Activated CD4-positive, alpha-beta memory T cell treated with anti-CD3 and anti-CD28 coated beads, Interleukin-2, amount 10 ng/mL, durations not matched to agents 7 days and 5 days (primary cell): ENCODE measurements around the gene TRAPPC12. TPM values are rescaled to one million over a fixed set of nuclear protein-coding genes. Genes with fewer than 3 reads are reported as not detected.
"Not testable (repeated sequence)": the region's sequence is repeated elsewhere in the genome, so short reads cannot be mapped to it uniquely, and the experiment has no call there.

Source experiments
- CTCF ChIA-PET: fragments of 350-600 bp; sonication (Branson Sonifier 250); formaldehyde crosslinking; loops from one replicate; lab custom pipeline; 2021; ENCODE audit warnings: antibody characterized with exemption, inconsistent platforms; lab: Charles Lee
- POLR2A ChIA-PET: fragments of 350-600 bp; sonication (Branson Sonifier 250); formaldehyde crosslinking; loops from one replicate; lab custom pipeline; 2021; ENCODE audit warnings: antibody characterized with exemption; lab: Charles Lee
- DNase-seq: peaks from one replicate; pipeline ENCODE4 v3.0.0-alpha.2; 2020
- H3K27ac Mint-ChIP-seq: one replicate; pipeline ENCODE4 v1.8.0; 2021; ENCODE audit warnings: mild to moderate bottlenecking, mixed read lengths
- H3K27me3 Mint-ChIP-seq: one replicate; pipeline ENCODE4 v1.8.0; 2021; ENCODE audit warnings: mixed read lengths
- H3K36me3 Mint-ChIP-seq: one replicate; pipeline ENCODE4 v1.8.0; 2021; ENCODE audit warnings: low read depth, mixed read lengths
- H3K4me1 Mint-ChIP-seq: one replicate; pipeline ENCODE4 v1.8.0; 2021; ENCODE audit warnings: mixed read lengths
- H3K4me3 Mint-ChIP-seq: one replicate; pipeline ENCODE4 v1.8.0; 2021; ENCODE audit warnings: mild to moderate bottlenecking, mixed read lengths
- H3K9me3 Mint-ChIP-seq: one replicate; pipeline ENCODE4 v1.8.0; 2021; ENCODE audit warnings: mixed read lengths
- total RNA-seq, 2 experiments: library from RNA; stranded (reverse); gene quantifications; one replicate each; pipeline ENCODE4 v1.2.3, GENCODE V29; 2021

The TRAPPC12 gene
- total RNA-seq, 2 experiments from 2014 or later = 74.5 to 75.6 TPM

DNA sequence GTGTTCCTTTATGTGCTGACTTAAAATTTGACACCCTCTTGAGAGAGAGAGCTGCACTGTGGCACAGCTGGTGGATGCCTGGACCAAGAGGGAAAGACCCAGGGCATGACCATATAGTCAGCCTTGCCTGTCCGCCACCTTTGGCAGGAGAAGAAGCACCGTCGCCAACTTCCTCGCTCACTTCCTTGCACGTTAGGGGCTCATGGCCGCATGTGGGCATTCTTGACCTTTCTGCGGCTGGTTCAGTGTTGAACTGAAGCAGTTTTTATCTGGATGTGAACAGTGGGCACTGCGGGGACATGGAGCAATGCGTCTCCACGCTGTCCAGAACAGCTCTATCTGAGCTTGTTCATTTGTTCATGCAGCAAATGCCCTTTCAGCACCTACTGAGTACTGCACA, 66.9 kb downstream of the TRAPPC12 start:
- CTCF ChIA-PET = no interaction called here

DNA sequence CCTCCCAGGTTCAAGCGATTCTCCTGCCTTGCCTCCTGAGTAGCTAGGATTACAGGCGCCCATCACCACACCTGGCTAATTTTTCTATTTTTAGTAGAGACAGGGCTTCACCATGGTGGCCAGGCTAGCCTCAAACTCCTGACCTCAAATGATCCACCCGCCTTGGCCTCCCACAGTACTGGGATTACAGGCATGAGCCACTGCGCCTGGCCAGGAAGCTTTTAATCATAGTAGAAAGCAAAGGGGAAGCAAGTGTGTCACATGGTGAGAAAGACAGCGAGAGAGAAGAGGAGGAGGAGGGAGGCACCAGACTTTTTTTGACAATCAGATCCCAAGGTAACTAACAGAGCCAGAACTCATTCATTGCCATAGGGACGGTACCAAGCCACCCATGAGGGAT, 67.7 kb downstream of the TRAPPC12 start:
- H3K27me3 Mint-ChIP-seq, H3K27ac Mint-ChIP-seq, POLR2A ChIA-PET, H3K9me3 Mint-ChIP-seq, DNase-seq, H3K4me1 Mint-ChIP-seq, H3K4me3 Mint-ChIP-seq, CTCF ChIA-PET: not testable (repeated sequence)
- peaks cover 16% of the 10 kb centered on the region for H3K36me3 Mint-ChIP-seq

More for the DNA sequence above, 66.9 kb downstream of the TRAPPC12 start:
- H3K27me3 Mint-ChIP-seq = no peaks in the 10 kb centered on the region
- POLR2A ChIA-PET = no interaction called here
- H3K27ac Mint-ChIP-seq = no peak overlapping the region
- no peaks in the 10 kb centered on the region for H3K9me3 Mint-ChIP-seq
- H3K36me3 Mint-ChIP-seq = peaks cover 16% of the 10 kb centered on the region
- no peaks in the 10 kb centered on the region for H3K4me1 Mint-ChIP-seq
- peak; percentile 13 for DNase-seq
- H3K4me3 Mint-ChIP-seq = no peak overlapping the region

DNA sequence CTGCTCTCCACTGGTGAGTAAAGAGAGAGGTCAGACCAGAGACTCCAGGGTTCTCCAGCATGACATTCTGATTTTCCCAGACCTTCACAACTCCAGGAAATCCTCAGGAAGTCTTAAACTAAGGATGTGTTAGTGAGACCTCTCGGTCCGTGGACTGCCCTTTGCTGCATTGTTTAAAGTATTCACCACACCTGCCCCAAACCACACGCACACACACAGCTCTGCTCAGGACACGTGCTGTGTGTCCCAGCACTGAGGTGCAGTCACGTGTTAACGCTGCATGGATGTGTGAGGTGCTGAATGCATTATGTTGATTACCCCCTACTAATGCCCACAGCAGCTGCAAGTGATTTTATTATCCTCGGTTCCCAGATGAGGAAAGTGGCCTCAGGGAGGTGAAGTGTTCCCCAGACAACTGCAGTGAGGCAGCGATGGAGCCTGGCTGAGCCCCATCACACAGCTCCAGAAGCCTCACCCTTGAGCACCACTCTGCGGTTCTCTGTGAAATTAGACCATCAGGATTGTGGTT, 68.4 kb downstream of the TRAPPC12 start:
- Mint-ChIP-seq H3K36me3 (peaks cover 16% of the 10 kb centered on the region), H3K4me3 (no peak overlapping the region), H3K4me1 (no peaks in the 10 kb centered on the region), H3K27ac (no peak overlapping the region), H3K27me3 (no peaks in the 10 kb centered on the region), H3K9me3 (no peaks in the 10 kb centered on the region)
- CTCF ChIA-PET = no interaction called here
- DNase-seq = no peak
- POLR2A ChIA-PET = no interaction called here

DNA sequence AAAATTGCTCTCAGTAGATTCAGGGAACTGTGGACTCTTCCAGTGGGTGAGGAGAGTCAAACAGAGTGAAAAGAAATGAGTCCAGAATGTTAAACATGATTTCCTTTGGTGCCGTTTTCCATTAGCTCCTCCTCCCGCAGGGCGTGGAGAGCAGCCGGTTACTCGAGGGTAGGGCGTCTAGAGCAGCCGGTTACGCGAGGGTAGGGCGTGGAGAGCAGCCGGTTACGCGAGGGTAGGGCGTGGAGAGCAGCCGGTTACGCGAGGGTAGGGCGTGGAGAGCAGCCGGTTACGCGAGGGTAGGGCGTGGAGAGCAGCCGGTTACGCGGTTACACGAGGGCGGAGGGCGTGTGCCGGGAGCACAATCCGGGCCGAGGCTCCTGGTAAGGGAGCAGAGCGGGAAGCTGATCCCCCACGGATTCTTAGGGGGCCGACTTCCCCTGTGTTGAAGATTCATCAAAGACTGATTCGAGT, 69.0 kb downstream of the TRAPPC12 start:
- POLR2A ChIA-PET, H3K4me3 Mint-ChIP-seq, H3K27me3 Mint-ChIP-seq, H3K9me3 Mint-ChIP-seq, H3K4me1 Mint-ChIP-seq, CTCF ChIA-PET, H3K27ac Mint-ChIP-seq: not testable (repeated sequence)
- peak; percentile 4 for DNase-seq
- peaks cover 16% of the 10 kb centered on the region for H3K36me3 Mint-ChIP-seq

DNA sequence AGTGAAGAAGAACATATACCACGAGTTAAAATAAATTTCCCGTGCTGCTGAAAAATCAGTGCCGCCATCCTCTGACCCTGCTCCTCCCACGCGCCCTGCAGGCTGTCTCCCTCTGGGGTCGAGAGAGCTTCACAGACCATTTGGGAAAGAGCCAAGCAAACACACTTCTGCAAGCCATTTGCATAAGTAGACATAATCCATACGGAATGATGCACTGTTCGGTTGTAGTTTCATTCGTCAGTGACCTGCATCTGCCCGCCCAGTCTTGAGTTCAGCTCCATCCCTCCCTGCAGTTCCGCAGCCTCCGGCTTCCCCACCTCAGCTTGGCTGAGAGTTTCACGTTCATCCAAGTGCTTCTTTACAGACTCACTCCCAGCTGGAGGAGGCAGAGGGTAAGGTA, 69.6 kb downstream of the TRAPPC12 start:
- no peaks in the 10 kb centered on the region for H3K9me3 Mint-ChIP-seq
- peak; percentile 12 for DNase-seq
- H3K4me3 Mint-ChIP-seq = no peak overlapping the region
- no peaks in the 10 kb centered on the region for H3K4me1 Mint-ChIP-seq
- no peaks in the 10 kb centered on the region for H3K27me3 Mint-ChIP-seq
- H3K27ac Mint-ChIP-seq = no peak overlapping the region
- ChIA-PET POLR2A (no interaction called here), CTCF (no interaction called here)
- peaks cover 9% of the 10 kb centered on the region for H3K36me3 Mint-ChIP-seq

DNA sequence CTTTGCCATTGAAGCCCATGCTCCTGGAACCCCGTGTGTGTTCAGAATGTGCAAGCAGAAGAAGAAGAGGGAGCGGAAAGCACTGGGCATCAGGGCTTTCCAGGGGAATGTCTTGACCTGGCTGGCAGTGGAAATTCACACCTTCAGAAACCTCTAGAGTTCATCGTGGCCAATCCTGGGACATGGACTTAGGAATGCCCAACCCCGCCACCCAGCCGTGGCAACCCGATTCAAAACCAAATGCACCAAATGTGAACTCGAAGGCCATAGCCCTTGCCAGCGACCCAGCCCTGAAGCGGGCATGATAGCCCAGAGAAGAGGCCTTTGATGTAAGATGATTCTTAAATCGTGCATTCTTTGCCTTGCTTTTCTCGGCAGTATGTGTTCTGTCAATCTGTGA, 70.4 kb downstream of the TRAPPC12 start:
- peak; percentile 5 for DNase-seq
- Mint-ChIP-seq H3K4me1 (no peaks in the 10 kb centered on the region), H3K9me3 (no peaks in the 10 kb centered on the region), H3K36me3 (peaks cover 5% of the 10 kb centered on the region), H3K4me3 (no peak overlapping the region), H3K27me3 (no peaks in the 10 kb centered on the region), H3K27ac (no peak overlapping the region)
- ChIA-PET CTCF (interaction anchor here (0.9 to 1.8 kb wide), 2 partner anchors 12 to 26 kb away, joined by 3 to 6 read pairs; no protein-coding TSS in a partner anchor), POLR2A (no interaction called here)

DNA sequence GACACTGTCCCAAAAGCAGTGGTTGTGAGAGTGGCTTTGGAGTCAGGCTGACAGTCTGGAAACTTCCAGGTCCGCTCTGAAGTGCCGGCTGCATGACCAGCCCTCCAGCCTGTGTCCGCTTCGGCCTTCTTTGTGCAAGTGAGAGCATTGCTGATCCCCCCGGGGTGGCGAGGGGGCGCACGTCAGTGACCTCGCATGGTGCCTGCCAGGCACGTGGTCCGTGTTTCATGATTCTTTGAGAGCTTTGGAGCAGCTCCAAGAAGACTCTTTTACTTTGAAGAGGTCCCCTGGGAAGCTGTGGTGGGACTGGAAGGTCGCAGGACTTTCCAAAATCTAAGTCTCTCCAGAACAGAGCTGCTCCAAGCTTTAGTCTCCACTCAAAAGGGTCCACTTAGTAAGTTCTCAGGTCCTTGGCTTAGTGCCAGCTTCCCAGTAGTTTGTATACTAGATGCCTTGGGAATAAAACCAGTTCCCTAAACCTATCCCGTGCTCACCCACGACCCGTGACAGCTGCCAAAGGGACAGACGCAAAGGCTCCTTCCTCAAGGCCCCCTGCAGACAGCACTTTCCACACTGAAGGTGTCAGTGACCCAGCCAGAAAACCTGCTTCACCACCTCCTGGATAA, 71.0 kb downstream of the TRAPPC12 start:
- H3K27ac Mint-ChIP-seq = no peak overlapping the region
- no peak overlapping the region for H3K4me3 Mint-ChIP-seq
- H3K36me3 Mint-ChIP-seq = peaks cover 3% of the 10 kb centered on the region
- peak; percentile 13 for DNase-seq
- H3K27me3 Mint-ChIP-seq = no peaks in the 10 kb centered on the region
- ChIA-PET CTCF (interaction anchor here (0.9 to 1.8 kb wide), 2 partner anchors 12 to 27 kb away, joined by 3 to 6 read pairs; no protein-coding TSS in a partner anchor), POLR2A (no interaction called here)
- H3K9me3 Mint-ChIP-seq = no peaks in the 10 kb centered on the region
- no peaks in the 10 kb centered on the region for H3K4me1 Mint-ChIP-seq

DNA sequence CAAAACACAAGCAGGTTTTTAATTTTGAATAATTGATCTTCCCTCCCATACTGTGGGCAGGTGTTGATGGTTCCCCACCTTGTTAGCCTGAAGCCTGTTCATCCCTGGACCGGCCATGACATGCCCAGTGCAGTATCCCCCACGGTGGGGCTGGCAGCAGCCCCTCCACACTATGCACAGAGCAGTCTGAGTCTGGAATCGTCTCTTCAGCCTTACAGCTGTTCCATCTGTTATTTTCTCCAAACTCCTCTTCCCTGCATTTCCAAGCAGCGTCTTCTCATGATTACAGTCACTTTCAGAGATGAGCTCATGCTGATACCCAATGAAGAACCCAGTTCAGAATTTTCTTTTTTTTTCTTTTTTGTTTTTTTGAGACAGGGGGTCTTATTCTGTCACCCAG, 71.7 kb downstream of the TRAPPC12 start:
- H3K27me3 Mint-ChIP-seq = no peaks in the 10 kb centered on the region
- H3K36me3 Mint-ChIP-seq = peaks cover 9% of the 10 kb centered on the region

DNA sequence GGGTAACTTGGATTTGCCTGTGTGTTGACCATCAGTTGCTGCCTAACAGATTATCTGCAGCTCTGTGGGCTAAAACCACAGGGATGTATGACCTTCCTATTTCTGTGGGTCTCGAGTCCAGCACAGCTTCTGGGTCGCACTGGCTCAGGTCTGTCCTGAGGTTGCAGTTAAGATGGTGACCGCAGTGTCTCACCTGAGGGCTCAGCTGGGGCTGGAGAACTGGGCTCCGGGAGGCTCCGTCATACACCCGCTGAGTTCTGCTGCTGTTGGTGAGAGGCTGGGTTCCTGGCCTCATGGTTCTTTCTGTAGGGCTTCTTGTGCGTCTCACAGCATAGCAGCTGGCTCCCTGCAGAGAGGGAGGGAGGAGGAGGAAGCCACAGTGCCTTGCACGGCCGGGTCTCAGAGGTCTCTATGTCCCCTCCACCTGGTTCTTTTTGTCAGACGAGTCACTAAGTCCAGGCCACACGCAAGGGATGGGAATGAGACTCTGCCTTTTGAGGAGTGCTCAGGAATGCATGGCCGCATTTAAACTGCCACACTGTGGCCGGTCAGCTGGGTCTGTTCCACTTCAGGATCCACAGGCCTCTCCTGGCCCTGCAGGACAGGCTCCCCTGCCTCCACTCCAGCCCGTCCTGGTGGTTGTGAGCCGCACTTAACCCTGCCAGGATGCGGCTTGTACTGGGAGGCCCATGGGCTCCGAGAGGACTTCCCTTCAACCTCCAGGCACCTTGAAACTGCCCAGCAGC, 72.6 kb downstream of the TRAPPC12 start:
- H3K4me1 Mint-ChIP-seq = no peaks in the 10 kb centered on the region
- H3K27ac Mint-ChIP-seq = no peak overlapping the region
- CTCF ChIA-PET = interaction anchor here (0.9 to 1.8 kb wide), 2 partner anchors 10 to 18 kb away, joined by 3 to 6 read pairs; no protein-coding TSS in a partner anchor
- H3K36me3 Mint-ChIP-seq = peaks cover 12% of the 10 kb centered on the region
- no peaks in the 10 kb centered on the region for H3K9me3 Mint-ChIP-seq
- H3K27me3 Mint-ChIP-seq = no peaks in the 10 kb centered on the region
- POLR2A ChIA-PET = no interaction called here
- peak; percentile 11 for DNase-seq
- no peak overlapping the region for H3K4me3 Mint-ChIP-seq

More for the DNA sequence above, 71.7 kb downstream of the TRAPPC12 start:
- ChIA-PET POLR2A (no interaction called here), CTCF (interaction anchor here (0.9 to 1.8 kb wide), 2 partner anchors 11 to 27 kb away, joined by 3 to 6 read pairs; no protein-coding TSS in a partner anchor)
- Mint-ChIP-seq H3K4me3 (no peak overlapping the region), H3K27ac (no peak overlapping the region), H3K9me3 (no peaks in the 10 kb centered on the region), H3K4me1 (no peaks in the 10 kb centered on the region)
- no peak for DNase-seq

DNA sequence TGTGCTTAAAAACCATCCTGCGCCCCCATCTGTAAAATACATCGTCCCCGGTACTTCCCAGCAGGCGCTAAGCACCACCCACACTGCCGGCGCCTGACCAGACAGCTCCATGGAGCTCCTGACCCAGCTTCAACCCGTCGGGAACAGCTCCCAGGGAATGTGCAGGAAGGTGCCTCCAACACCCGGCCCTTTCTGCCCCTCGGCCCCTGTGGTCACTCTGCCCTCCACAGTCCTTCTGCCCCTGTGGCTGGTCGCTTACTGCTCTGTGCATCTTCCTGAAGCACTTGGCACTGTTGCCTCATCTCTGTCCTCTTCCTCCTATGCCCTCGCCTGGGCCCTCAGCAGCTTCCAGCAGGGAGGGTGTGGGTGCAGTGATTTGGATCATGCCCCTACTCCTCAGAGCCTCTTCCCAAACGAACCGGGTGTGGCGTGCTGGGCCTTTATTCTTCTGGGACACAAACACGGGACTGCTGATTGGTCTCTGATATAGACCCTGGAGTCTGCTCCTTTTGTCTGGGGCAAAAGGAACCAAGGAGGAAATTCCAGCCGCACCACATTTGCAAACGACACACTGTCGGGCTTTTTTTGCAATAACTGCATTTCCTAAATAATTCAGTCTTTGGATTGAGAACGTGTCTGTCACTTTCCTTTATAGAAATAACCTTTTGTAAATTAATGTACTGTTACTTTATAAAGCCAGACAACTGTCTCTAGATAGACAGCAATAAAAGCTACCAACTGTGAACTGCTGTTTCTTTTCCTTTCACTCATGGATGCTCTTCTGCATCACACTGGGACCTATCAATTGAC, 73.9 kb downstream of the TRAPPC12 start:
- CTCF ChIA-PET = no interaction called here
- no peak overlapping the region for H3K27ac Mint-ChIP-seq

DNA sequence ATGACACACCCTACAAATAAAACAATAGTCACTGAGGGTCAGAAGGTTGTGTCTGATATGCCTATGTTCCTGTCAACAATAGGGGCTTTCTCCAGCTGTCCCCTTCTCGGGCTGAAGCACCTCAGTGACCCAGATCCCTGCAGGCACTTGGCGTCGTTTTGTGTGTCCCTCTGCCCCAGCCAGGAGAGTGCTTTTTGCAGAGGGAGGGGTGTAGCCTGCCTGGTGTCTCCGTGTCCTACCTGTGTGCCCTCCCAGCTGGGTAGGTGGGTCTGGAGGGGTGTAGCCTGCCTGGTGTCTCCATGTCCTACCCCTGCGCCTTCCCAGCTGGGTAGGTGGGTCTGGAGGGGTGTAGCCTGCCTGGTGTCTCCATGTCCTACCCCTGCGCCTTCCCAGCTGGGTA, 74.5 kb downstream of the TRAPPC12 start:
- H3K4me1 Mint-ChIP-seq, POLR2A ChIA-PET, H3K27me3 Mint-ChIP-seq, CTCF ChIA-PET, H3K27ac Mint-ChIP-seq, H3K9me3 Mint-ChIP-seq, H3K4me3 Mint-ChIP-seq: not testable (repeated sequence)
- peak; percentile 10 for DNase-seq
- peaks cover 17% of the 10 kb centered on the region for H3K36me3 Mint-ChIP-seq

More for the DNA sequence above, 73.9 kb downstream of the TRAPPC12 start:
- H3K4me1 Mint-ChIP-seq = peaks cover 2% of the 10 kb centered on the region
- peak; percentile 12 for DNase-seq
- POLR2A ChIA-PET = no interaction called here
- no peaks in the 10 kb centered on the region for H3K9me3 Mint-ChIP-seq
- H3K36me3 Mint-ChIP-seq = peaks cover 14% of the 10 kb centered on the region
- H3K4me3 Mint-ChIP-seq = no peak overlapping the region
- no peaks in the 10 kb centered on the region for H3K27me3 Mint-ChIP-seq

DNA sequence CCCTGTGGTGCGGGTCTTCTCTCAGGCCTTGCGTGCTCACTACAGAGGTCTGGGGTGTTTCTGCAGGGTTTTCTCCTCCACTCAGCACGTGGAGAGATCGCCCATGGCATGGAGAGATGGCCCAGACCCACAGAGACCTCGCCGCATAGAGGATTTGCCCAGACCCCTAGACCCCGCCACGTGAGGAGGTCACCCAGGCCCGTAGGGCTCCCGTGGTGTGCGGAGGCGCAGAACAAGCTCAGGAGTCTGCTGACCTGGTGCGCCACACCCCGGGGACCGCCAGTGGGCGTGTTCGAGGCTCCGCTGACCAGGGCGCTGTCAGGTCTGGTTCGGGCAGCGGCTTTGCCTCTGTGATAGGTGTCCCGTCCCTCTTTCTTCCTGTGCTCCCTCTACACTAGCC, 75.3 kb downstream of the TRAPPC12 start:
- Mint-ChIP-seq H3K4me1 (peaks cover 4% of the 10 kb centered on the region), H3K4me3 (no peak overlapping the region), H3K27me3 (no peaks in the 10 kb centered on the region), H3K36me3 (peaks cover 14% of the 10 kb centered on the region), H3K9me3 (no peaks in the 10 kb centered on the region), H3K27ac (no peak overlapping the region)
- peak; percentile 9 for DNase-seq
- ChIA-PET CTCF (no interaction called here), POLR2A (no interaction called here)

DNA sequence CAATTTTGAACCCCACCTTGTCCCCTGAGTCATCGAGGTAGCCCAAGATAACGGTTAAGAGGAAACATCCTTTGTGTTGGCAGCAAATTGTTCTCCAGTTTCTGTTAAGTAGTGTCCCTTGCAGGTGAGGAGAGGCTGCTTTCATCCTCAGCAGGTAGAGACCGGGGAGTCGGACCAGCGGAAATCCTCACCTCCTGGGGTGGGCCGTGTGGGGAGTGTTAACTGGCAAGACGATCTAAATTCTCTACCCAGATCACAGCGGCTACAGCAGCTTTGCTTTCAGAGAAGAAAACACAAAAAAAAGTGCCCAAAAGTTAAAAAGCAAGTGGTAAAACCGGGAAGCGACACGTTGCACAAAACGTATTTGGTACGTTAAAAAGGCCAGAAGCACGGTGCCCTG, 76.6 kb downstream of the TRAPPC12 start:
- no peak for DNase-seq
- ChIA-PET POLR2A (no interaction called here), CTCF (no interaction called here)
- Mint-ChIP-seq H3K36me3 (peaks cover 14% of the 10 kb centered on the region), H3K4me3 (no peak overlapping the region), H3K4me1 (peaks cover 4% of the 10 kb centered on the region), H3K9me3 (no peaks in the 10 kb centered on the region), H3K27me3 (no peaks in the 10 kb centered on the region), H3K27ac (no peak overlapping the region)
